Naive thymus-derived CD8-positive, alpha-beta T cell (primary cell): ENCODE measurements around the gene EHD2. TPM values are rescaled to one million over a fixed set of nuclear protein-coding genes. Genes with fewer than 3 reads are reported as not detected.
A peak's percentile ranks its signal among the peaks of the same experiment; 100 is the strongest.
"Not testable (repeated sequence)": the region's sequence is repeated elsewhere in the genome, so short reads cannot be mapped to it uniquely, and the experiment has no call there.

ENCODE experiments used
- ATAC-seq, 2 donors: fragments of 150-1000 bp; cut with Tn5 transposase in 1 of 2; sonication (Bioruptor Pico), chemical (Tn5 transposase) in 1 of 2; 1 replicate in 1 of 2; 2 replicates in 1 of 2; pipeline ENCODE4 v1.10.0; 2021; ENCODE audit warnings: mild to moderate bottlenecking in 2 of 2, moderate library complexity in 2 of 2
- POLR2A ChIA-PET: fragments of 350-600 bp; sonication (Branson Sonifier 250); formaldehyde crosslinking; loops from one replicate; lab custom pipeline; 2021; ENCODE audit warnings: antibody characterized with exemption; lab: Charles Lee
- DNase-seq, 10 donors: peaks; one replicate each; pipeline versions ENCODE4 v3.0.0 to v3.0.0-alpha.2; 2020 to 2022
- H3K27ac Mint-ChIP-seq, 10 donors: one replicate each; pipeline ENCODE4 v1.8.0; 2020 to 2022; ENCODE audit warnings: mild to moderate bottlenecking in 10 of 10, mixed read lengths in 10 of 10, moderate library complexity in 4 of 10, inconsistent platforms in 1 of 10
- H3K27me3 Mint-ChIP-seq, 5 donors: one replicate each; pipeline ENCODE4 v1.8.0; 2021 to 2022; ENCODE audit warnings: mixed read lengths in 5 of 5
- H3K36me3 Mint-ChIP-seq, 3 donors: one replicate each; pipeline ENCODE4 v1.8.0; 2020 to 2022; ENCODE audit warnings: mixed read lengths in 3 of 3, mild to moderate bottlenecking in 2 of 3, inconsistent platforms in 1 of 3
- H3K4me1 Mint-ChIP-seq, 4 donors: one replicate each; pipeline ENCODE4 v1.8.0; 2021 to 2022; ENCODE audit warnings: mixed read lengths in 4 of 4
- H3K4me3 Mint-ChIP-seq, 10 donors: one replicate each; pipeline ENCODE4 v1.8.0; 2020 to 2022; ENCODE audit warnings: mild to moderate bottlenecking in 10 of 10, mixed read lengths in 10 of 10, moderate library complexity in 6 of 10, inconsistent platforms in 1 of 10
- H3K9me3 Mint-ChIP-seq, 9 donors: one replicate each; pipeline ENCODE4 v1.8.0; 2020 to 2022; ENCODE audit warnings: mixed read lengths in 9 of 9, mild to moderate bottlenecking in 3 of 9, inconsistent platforms in 1 of 9, moderate library complexity in 1 of 9
- polyA plus RNA-seq, 3 donors: library from polyadenylated mRNA; unstranded; fragments of 300-500 nt; fragmentation: Illumina TruSeq; gene quantifications; one replicate each; pipeline ENCODE4 v1.2.3, GENCODE V29; 2021
- total RNA-seq, 8 experiments: library from RNA in 2 of 8; stranded (reverse) in 2 of 8; gene quantifications; one replicate each; pipeline ENCODE4 v1.2.3 and lab custom pipeline; 2021 to 2026

Gene EHD2
- total and polyA plus RNA-seq, 5 experiments from 2014 or later, result not detected

DNA sequence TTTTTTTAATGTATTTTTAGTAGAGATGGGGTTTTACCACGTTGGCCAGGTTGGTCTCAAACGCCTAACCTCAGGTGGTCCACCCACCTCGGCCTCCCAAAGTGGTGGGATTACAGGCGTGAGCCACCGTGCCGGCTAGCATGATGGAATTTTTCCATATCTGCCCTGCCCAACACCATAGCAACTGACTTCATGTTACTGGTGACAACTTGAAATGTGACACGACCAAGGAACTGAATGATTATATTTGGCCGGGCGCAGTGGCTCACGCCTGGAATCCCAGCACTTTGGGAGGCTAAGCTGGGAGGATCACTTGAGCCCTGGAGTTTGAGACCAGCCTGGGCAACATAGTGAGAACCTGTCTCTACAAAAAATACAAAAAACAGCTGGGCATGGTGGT, 74.1 kb downstream of the EHD2 start:
- not testable (repeated sequence) for DNase-seq, H3K27me3 Mint-ChIP-seq, H3K9me3 Mint-ChIP-seq, H3K4me3 Mint-ChIP-seq, H3K4me1 Mint-ChIP-seq, H3K27ac Mint-ChIP-seq, ATAC-seq
- H3K36me3 Mint-ChIP-seq, result peaks cover 0 to 41% (median 6%) of the 10 kb centered on the region in 3 donors
- POLR2A ChIA-PET, result interaction anchor here (0.6 kb wide), 1 partner anchor 1439 kb away, joined by 4 read pairs; no protein-coding TSS in a partner anchor

- H3K9me3 Mint-ChIP-seq, H3K27ac Mint-ChIP-seq, H3K4me3 Mint-ChIP-seq, ATAC-seq, H3K27me3 Mint-ChIP-seq, H3K4me1 Mint-ChIP-seq: not testable (repeated sequence)
- H3K36me3 Mint-ChIP-seq, result peaks cover 0 to 17% (median 3%) of the 10 kb centered on the region in 3 donors
- DNase-seq, result peak in 1 of 10 donors; percentile 14
- POLR2A ChIA-PET, result interaction anchor here (0.6 kb wide), 1 partner anchor 76 kb away, joined by 6 read pairs; no protein-coding TSS in a partner anchor
These were observed 76.6 kb downstream of the EHD2 start for GRCh38 chr19:47789811-47790210.

- peak; percentile 64 to 91 (median 78) for DNase-seq
- H3K4me3 Mint-ChIP-seq, result peak overlapping the region in 1 of 10 donors; percentile 14
- H3K4me1 Mint-ChIP-seq, result peaks cover 2 to 8% (median 7%) of the 10 kb centered on the region in 4 donors
- no peaks in the 10 kb centered on the region for H3K9me3 Mint-ChIP-seq
- peak; percentile 77 to 93 for ATAC-seq
- POLR2A ChIA-PET, result no interaction called here
- H3K36me3 Mint-ChIP-seq, result peaks cover 0 to 11% (median 2%) of the 10 kb centered on the region in 3 donors
- no peak overlapping the region for H3K27ac Mint-ChIP-seq
- peaks cover 0 to 1% (median under 1%) of the 10 kb centered on the region in 5 donors for H3K27me3 Mint-ChIP-seq
These were observed 77.2 kb downstream of the EHD2 start for GRCh38 chr19:47790398-47790814.

GRCh38 chr19:47792616-47793015, 79.4 kb downstream of the EHD2 start:
- H3K4me3 Mint-ChIP-seq, result no peak overlapping the region
- peaks cover 0 to 4% (median 3%) of the 10 kb centered on the region in 5 donors for H3K27me3 Mint-ChIP-seq
- no peak overlapping the region for H3K27ac Mint-ChIP-seq
- H3K9me3 Mint-ChIP-seq, result no peaks in the 10 kb centered on the region
- ATAC-seq, result no peak
- POLR2A ChIA-PET, result no interaction called here
- H3K36me3 Mint-ChIP-seq, result no peaks in the 10 kb centered on the region
- peaks cover 2 to 8% (median 7%) of the 10 kb centered on the region in 4 donors for H3K4me1 Mint-ChIP-seq
- DNase-seq, result no peak

Other genes with a start within 250 kb of the EHD2 start
- gene SLC8A2, start 241.5 kb upstream of the EHD2 start, total RNA-seq, result under 1 TPM in 1 of 2 experiments, not detected in 1; 0.42 TPM
- under 1 TPM in 2 of 3 donors, not detected in 1; 0.02 to 0.12 TPM for gene SLC8A2, start 241.5 kb upstream of the EHD2 start, polyA plus RNA-seq
- gene KPTN, start 229.2 kb upstream of the EHD2 start, total RNA-seq, result 1 to 10 TPM; 5.4 to 7.1 TPM
- 1 to 10 TPM; 5.8 to 8.0 (median 7.6) TPM for gene KPTN, start 229.2 kb upstream of the EHD2 start, polyA plus RNA-seq
- 10 to 100 TPM; 85.3 to 92.3 TPM for gene NAPA, start 198.4 kb upstream of the EHD2 start, total RNA-seq
- 100 to 1,000 TPM in 1 of 3 donors, 10 to 100 TPM in 2; 88.7 to 116 (median 89.6) TPM for gene NAPA, start 198.4 kb upstream of the EHD2 start, polyA plus RNA-seq
- gene ZNF541, start 140.3 kb upstream of the EHD2 start, total RNA-seq, result under 1 TPM; 0.85 to 0.86 TPM
- under 1 TPM in 1 of 3 donors, not detected in 2; 0.27 TPM for gene ZNF541, start 140.3 kb upstream of the EHD2 start, polyA plus RNA-seq
- 10 to 100 TPM; 32.7 to 35.5 TPM for gene BICRA, start 104.3 kb upstream of the EHD2 start, total RNA-seq
- 1 to 10 TPM in 1 of 3 donors, under 1 TPM in 2; 0.23 to 1.4 (median 0.50) TPM for gene BICRA, start 104.3 kb upstream of the EHD2 start, polyA plus RNA-seq
- gene NOP53, start 32.1 kb downstream of the EHD2 start, total RNA-seq, result 100 to 1,000 TPM; 847 to 882 TPM
- gene NOP53, start 32.1 kb downstream of the EHD2 start, polyA plus RNA-seq, result 100 to 1,000 TPM; 266 to 443 (median 273) TPM
- 10 to 100 TPM; 93.3 to 97.4 TPM for gene SELENOW, start 65.3 kb downstream of the EHD2 start, total RNA-seq
- 100 to 1,000 TPM; 312 to 427 (median 418) TPM for gene SELENOW, start 65.3 kb downstream of the EHD2 start, polyA plus RNA-seq
- not detected for gene TPRX1, start 91.1 kb downstream of the EHD2 start, total RNA-seq
- gene TPRX1, start 91.1 kb downstream of the EHD2 start, polyA plus RNA-seq, result not detected
- not detected for gene CRX, start 108.5 kb downstream of the EHD2 start, total RNA-seq
- not detected for gene CRX, start 108.5 kb downstream of the EHD2 start, polyA plus RNA-seq
- gene TPRX2, start 145.8 kb downstream of the EHD2 start, total RNA-seq, result not detected
- gene TPRX2, start 145.8 kb downstream of the EHD2 start, polyA plus RNA-seq, result not detected
- gene SULT2A1, start 172.9 kb downstream of the EHD2 start, total RNA-seq, result not detected
- not detected for gene SULT2A1, start 172.9 kb downstream of the EHD2 start, polyA plus RNA-seq